GM21576 (cell line): ENCODE data around the gene MAGEL2.
"Not testable (repeated sequence)": the region's sequence is repeated elsewhere in the genome, so short reads cannot be mapped to it uniquely, and the experiment has no call there.

Experiments used
- ATAC-seq: cut with Tn5 transposase; IDR thresholded peaks from one replicate; pipeline ENCODE4 v1.9.1; 2021; ENCODE audit warnings: mild to moderate bottlenecking, moderate library complexity; ENCODE audit not compliant: unreplicated experiment

Gene MAGEL2

DNA sequence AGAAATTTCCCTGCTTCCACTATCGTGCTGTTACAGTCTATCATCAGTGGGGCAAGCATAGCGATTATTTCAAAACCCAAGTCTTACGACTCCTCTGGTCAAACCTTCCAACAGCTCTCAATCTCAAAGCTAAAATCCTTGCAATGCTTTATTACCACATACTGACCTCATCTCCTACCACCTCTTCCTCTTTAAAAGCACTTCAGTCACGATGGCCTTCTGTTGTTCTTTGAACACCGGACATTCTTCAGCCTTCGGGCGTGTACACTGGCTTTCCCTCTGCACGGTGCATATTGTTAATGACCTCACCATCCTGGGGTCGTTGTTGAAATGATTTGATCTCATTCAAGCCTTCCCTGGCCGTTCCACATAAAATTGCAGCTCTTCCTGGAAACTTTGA lies 31.1 kb downstream of the MAGEL2 start:
- ATAC-seq = no peak

DNA sequence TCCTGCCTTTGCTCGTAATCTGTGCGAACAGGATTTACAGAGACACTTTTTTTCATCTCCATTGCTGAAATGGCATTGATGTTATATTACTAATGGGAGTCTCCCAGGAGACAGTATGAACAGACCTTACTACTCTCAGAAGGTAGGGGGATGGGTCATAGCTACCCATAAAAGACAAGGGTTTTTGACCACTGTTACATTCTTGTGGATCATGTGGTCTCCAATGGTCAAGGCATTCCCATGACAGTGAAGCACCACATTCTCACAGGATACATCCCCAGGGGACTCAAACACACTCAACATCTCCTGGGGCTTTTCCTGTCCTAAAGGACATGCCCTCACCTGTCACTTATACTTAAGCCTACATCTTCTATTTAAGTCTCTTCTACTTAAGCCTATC lies 41.4 kb downstream of the MAGEL2 start:
- no peak for ATAC-seq

DNA sequence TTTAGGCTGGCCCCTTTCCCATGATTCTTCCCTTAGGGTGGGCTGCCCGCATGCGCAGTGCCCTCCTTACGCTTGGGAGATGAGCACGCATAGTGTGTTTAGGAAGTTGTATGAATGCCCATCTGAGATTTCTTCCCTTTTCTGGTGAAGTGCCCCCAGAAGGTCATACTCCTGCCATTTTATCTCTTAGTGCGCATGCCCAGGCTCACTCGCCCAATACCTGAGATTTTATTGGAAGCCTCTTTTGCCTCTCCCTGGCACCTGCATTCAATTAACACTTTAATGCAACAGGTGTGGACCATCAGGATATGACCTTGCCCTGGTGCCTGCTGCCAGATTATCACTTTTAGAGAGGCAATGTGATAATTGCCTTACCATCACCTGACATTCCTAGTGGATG lies 45.5 kb downstream of the MAGEL2 start:
- no peak for ATAC-seq

DNA sequence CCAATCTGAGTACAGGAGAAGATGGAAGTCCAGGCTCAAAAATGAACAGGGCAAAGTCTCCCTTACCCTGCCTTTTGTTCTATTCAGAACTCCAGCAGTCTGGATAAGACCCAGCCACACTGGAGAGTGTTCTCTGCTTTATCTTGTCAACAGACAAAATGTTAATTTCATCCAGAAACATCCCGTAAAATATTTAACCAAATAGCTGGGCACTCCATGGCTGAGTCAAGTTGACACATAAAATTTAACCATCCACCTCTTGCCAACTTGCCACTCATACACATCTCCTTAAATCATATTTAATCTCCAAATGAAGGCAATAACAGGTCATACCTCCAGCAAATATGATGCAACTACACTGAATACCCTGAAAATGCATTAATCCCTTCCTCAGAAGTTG lies 48.6 kb downstream of the MAGEL2 start:
- no peak for ATAC-seq

DNA sequence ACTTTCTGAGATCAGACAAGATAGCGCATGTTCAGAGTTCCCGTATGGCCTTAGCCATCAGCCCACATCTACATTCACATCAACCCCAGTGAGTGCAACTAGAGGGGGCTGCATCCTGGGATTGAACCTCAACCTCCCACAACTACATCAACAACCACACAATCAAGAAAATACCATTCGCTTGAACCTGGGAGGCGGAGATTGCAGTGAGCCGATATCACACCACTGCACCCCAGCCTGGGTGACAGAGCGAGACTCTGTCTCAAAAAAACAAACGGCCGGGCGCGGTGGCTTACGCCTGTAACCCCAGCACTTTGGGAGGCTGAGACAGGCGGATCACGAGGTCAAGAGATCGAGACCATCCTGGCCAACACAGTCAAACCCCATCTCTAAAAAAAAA lies 50.4 kb downstream of the MAGEL2 start:
- not testable (repeated sequence) for ATAC-seq

DNA sequence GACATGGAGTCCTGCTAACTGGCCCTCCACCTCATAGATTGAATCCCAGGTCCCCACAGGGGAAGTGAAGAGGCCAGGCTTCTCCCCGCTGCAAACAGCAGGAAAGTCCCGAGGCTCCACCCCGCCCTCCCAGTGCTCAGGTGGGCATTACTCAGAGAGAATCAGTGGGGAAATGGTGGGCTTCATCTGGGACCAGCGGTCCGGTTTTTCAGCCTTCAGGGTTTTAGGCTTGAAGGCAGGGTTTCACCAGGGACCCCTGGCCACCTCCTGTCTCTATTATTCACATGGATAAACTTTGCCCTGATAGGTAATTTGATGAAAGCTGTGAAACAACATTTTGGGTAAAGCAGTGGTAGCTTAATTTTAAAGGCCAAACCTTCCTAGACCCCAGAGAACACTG lies 50.9 kb downstream of the MAGEL2 start:
- no peak for ATAC-seq

DNA sequence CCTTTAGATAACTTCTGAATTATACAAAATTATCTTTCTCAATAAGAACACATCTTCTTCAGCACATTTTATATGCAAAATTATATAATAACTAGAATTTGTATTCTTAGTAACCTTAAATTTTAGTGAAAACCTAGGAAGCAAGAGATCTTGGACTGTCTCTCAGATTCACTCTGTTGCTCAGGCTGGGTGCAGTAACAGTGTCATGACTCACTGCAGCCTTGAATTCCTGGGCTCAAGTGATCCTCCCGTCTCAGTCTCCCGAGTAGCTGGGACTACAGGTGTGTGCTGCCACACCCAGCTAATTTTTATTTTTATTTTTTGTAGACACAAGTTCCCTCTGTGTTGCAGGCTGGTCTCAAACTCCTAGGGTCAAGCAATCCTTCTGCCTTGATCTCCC lies 52.3 kb downstream of the MAGEL2 start:
- ATAC-seq = no peak

DNA sequence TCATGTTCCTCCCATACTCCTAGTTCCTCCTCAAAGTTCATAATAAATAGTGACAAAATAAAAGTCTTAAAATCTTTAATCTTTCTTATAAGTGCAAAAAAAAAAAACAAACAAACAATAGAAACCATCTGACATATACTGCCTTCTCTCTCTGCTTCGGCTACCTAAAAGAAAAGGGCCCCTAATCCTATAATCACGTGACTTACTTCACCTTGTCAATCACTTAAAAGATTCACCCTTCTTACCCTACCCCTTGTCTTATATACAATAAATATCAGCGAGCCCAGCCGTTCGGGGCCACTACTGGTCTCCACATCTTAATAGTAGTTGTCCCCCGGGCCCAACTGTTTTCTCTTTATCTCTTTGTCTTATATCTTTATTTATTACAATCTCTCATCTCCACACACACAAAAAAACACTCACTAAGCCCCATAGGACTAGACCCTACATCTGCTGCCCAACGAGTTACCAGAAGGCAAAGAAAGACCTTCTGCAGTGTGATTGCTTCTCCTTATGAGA lies 53.4 kb downstream of the MAGEL2 start:
- ATAC-seq = no peak
